ENCODE data around the gene WHRN.

WHRN gene

GRCh38 chr9:114411452-114411851, 93.8 kb downstream of the WHRN start:
- Histone ChIP-seq H2AFZ (ENCODE audit: low read depth) (no peak overlapping the region), H3K79me2 (ENCODE audit: insufficient read depth, low read depth) (no peaks in the 10 kb centered on the region), H3K27me3 (ENCODE audit: insufficient read depth, low read depth) (no peaks in the 10 kb centered on the region), H3K9ac (no peak overlapping the region), H3K4me2 (no peak overlapping the region), H3K4me1 (ENCODE audit: low read depth, poor library complexity, severe bottlenecking) (no peaks in the 10 kb centered on the region), H4K20me1 (ENCODE audit: insufficient read depth) (no peaks in the 10 kb centered on the region), H3K27ac (no peak overlapping the region), H3K4me3 (IDR thresholded peaks at IDR 0.05; ENCODE audit: insufficient read depth, low read depth, low read length) (no peak overlapping the region), H3K36me3 (ENCODE audit: insufficient read depth) (no peaks in the 10 kb centered on the region)
- TF ChIP-seq CTCF (conservative IDR thresholded peaks at IDR 0.05; ENCODE audit: low read depth, low read length), result no peak

- Histone ChIP-seq H3K4me3 (IDR thresholded peaks at IDR 0.05; ENCODE audit: insufficient read depth, low read depth, low read length) (no peak overlapping the region), H4K20me1 (ENCODE audit: insufficient read depth) (no peaks in the 10 kb centered on the region), H2AFZ (ENCODE audit: low read depth) (no peak overlapping the region), H3K9ac (no peak overlapping the region), H3K79me2 (ENCODE audit: insufficient read depth, low read depth) (no peaks in the 10 kb centered on the region), H3K36me3 (ENCODE audit: insufficient read depth) (no peaks in the 10 kb centered on the region), H3K27me3 (ENCODE audit: insufficient read depth, low read depth) (no peaks in the 10 kb centered on the region), H3K4me1 (ENCODE audit: low read depth, poor library complexity, severe bottlenecking) (peaks cover under 1% of the 10 kb centered on the region), H3K27ac (no peak overlapping the region), H3K4me2 (no peak overlapping the region)
- no peak for TF ChIP-seq CTCF (conservative IDR thresholded peaks at IDR 0.05; ENCODE audit: low read depth, low read length)
These were observed 94.4 kb downstream of the WHRN start for GRCh38 chr9:114410910-114411309.

GRCh38 chr9:114409842-114410241, 95.4 kb downstream of the WHRN start:
- no peak for TF ChIP-seq CTCF (conservative IDR thresholded peaks at IDR 0.05; ENCODE audit: low read depth, low read length)
- H3K9ac ChIP-seq, result no peak overlapping the region
- no peaks in the 10 kb centered on the region for H3K79me2 ChIP-seq (ENCODE audit: insufficient read depth, low read depth)
- H4K20me1 ChIP-seq (ENCODE audit: insufficient read depth), result no peaks in the 10 kb centered on the region
- H3K27me3 ChIP-seq (ENCODE audit: insufficient read depth, low read depth), result no peaks in the 10 kb centered on the region
- H2AFZ ChIP-seq (ENCODE audit: low read depth), result no peak overlapping the region
- H3K4me3 ChIP-seq (IDR thresholded peaks at IDR 0.05; ENCODE audit: insufficient read depth, low read depth, low read length), result no peak overlapping the region
- H3K4me1 ChIP-seq (ENCODE audit: low read depth, poor library complexity, severe bottlenecking), result peaks cover 4% of the 10 kb centered on the region
- H3K4me2 ChIP-seq, result no peak overlapping the region
- no peaks in the 10 kb centered on the region for H3K36me3 ChIP-seq (ENCODE audit: insufficient read depth)
- no peak overlapping the region for H3K27ac ChIP-seq

GRCh38 chr9:114409103-114409780, 96.0 kb downstream of the WHRN start:
- TF ChIP-seq CTCF (conservative IDR thresholded peaks at IDR 0.05; ENCODE audit: low read depth, low read length), result no peak
- Histone ChIP-seq H3K9ac (no peak overlapping the region), H3K36me3 (ENCODE audit: insufficient read depth) (no peaks in the 10 kb centered on the region), H3K4me3 (IDR thresholded peaks at IDR 0.05; ENCODE audit: insufficient read depth, low read depth, low read length) (no peak overlapping the region), H2AFZ (ENCODE audit: low read depth) (no peak overlapping the region), H3K4me2 (no peak overlapping the region), H3K79me2 (ENCODE audit: insufficient read depth, low read depth) (no peaks in the 10 kb centered on the region), H3K27me3 (ENCODE audit: insufficient read depth, low read depth) (no peaks in the 10 kb centered on the region), H3K4me1 (ENCODE audit: low read depth, poor library complexity, severe bottlenecking) (peaks cover 4% of the 10 kb centered on the region), H4K20me1 (ENCODE audit: insufficient read depth) (no peaks in the 10 kb centered on the region), H3K27ac (no peak overlapping the region)
